Lung (tissue), 12 donors: ENCODE measurements around the gene EHD1. TPM values are rescaled to one million over a fixed set of nuclear protein-coding genes. Genes with fewer than 3 reads are reported as not detected.

ENCODE experiments used
- ATAC-seq: fragments of 200-7000 bp; cut with Tn5 transposase; one replicate; pipeline ENCODE4 v1.9.1; 2020; ENCODE audit warnings: moderate number of reproducible peaks; ENCODE audit not compliant: insufficient read depth, low FRiP score
- DNase-seq, 3 donors: peaks; one replicate each; pipeline ENCODE4 v3.0.0-alpha.2; 2013 to 2017
- H3K27ac ChIP-seq, 2 donors: one replicate each; pipeline ENCODE4 v1.5.1; 2013; ENCODE audit warnings: mild to moderate bottlenecking in 2 of 2, moderate library complexity in 2 of 2, control low read depth in 1 of 2, inconsistent platforms in 1 of 2, low read depth in 1 of 2, low read length in 1 of 2
- H3K27me3 ChIP-seq, 3 donors: one replicate each; pipeline ENCODE4 v1.5.1; 2013; ENCODE audit warnings: low read length in 2 of 3; ENCODE audit not compliant: control insufficient read depth in 3 of 3, insufficient read depth in 3 of 3
- H3K36me3 ChIP-seq, 4 donors: one replicate each; pipeline ENCODE4 v1.5.1; 2013; ENCODE audit warnings: low read length in 4 of 4, mild to moderate bottlenecking in 1 of 4, moderate library complexity in 1 of 4; ENCODE audit not compliant: control insufficient read depth in 4 of 4, insufficient read depth in 4 of 4
- H3K4me1 ChIP-seq, 5 donors: one replicate each; pipeline ENCODE4 v1.5.1; 2013; ENCODE audit warnings: low read length in 5 of 5, mild to moderate bottlenecking in 2 of 5, moderate library complexity in 1 of 5; ENCODE audit not compliant: control insufficient read depth in 5 of 5, insufficient read depth in 5 of 5
- H3K4me3 ChIP-seq: one replicate; pipeline ENCODE4 v1.5.1; 2013; ENCODE audit warnings: mild to moderate bottlenecking, control low read depth, moderate library complexity
- H3K9ac ChIP-seq, 2 donors: one replicate each; pipeline ENCODE4 v1.5.1; 2013; ENCODE audit warnings: low read length in 2 of 2, control low read depth in 1 of 2; ENCODE audit not compliant: insufficient read depth in 1 of 2
- H3K9me3 ChIP-seq, 4 donors: one replicate each; pipeline ENCODE4 v1.5.1; 2013; ENCODE audit warnings: low read length in 3 of 4, mild to moderate bottlenecking in 1 of 4, moderate library complexity in 1 of 4; ENCODE audit not compliant: control insufficient read depth in 4 of 4, insufficient read depth in 3 of 4
- WGBS, 2 donors: extraction: QIAGEN DNeasy Blood & Tissue Kit; methylation state at CpG; one replicate each; pipeline ENCODE4 v1.1.7; 2013; 5-methylcytosine and 5-hydroxymethylcytosine counted together
- polyA plus RNA-seq, 2 donors: library from polyadenylated mRNA; stranded (reverse); fragments of 200-250 nt; gene quantifications; one replicate each; pipeline ENCODE4 v1.2.1, GENCODE V29; 2013
- total RNA-seq, 2 donors: library from RNA; depleted of rRNA in 1 of 2; stranded (reverse); fragments of >200 nt in 1 of 2; gene quantifications; one replicate each; pipeline ENCODE4 v1.2.1, GENCODE V29; 2014 to 2021
- TF ChIP-seq, protein P1 (sequence below): IDR thresholded peaks from 2 replicates; pipeline ENCODE4 v1.5.1; 2012; ENCODE audit warnings: mild to moderate bottlenecking; ENCODE audit errors: control extremely low read depth, extremely low read depth
- donor health status: control.
- donor health status: control.
- donor health status: Bipolar disorder and iron deficiency.
- donor health status: healthy.
- donor health status: DM: yes; HTN: yes; CAD: no.

Gene EHD1
- total and polyA plus RNA-seq, 4 donors = 42.1 to 144 (median 105) TPM

DNA sequence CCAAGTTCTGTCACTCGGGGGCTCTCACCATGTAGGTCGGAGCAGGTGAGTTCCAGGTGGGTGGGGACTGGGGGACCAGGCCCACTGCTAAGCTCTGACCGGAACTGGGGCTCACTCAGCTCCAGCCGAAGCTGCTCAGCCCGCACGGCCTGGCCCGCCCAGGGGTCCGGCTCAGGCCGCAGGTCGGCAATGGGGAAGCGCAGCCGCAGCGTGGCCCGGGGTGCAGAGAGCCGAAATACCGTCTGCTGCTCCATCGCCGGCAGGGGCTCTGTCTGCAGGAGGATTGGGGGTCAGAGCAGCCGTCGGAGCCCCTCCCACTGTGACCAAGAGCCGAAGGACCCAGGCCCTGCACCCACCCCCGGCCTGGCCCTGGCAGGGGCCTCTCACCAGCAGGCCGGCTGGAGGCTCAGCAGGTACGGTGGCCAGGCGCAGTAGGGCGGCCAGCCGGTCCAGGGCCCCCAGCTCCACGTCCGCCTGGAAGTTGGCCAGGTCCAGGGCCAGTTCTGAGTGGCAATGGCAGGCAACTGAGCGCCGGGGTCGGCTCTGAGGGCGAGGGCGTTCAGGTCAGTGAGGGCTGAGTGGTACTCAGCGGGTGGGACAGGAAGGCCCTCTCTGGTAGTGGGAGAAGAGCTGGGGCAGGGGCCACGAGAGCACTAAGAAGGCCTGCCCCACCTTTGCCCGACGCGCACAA, 31.4 kb upstream of the EHD1 start:
- Histone ChIP-seq H3K36me3 (peaks cover 4 to 88% (median 20%) of the 10 kb centered on the region in 4 donors), H3K4me3 (no peak overlapping the region), H3K9me3 (no peaks in the 10 kb centered on the region), H3K27ac (no peak overlapping the region), H3K27me3 (no peaks in the 10 kb centered on the region), H3K9ac (no peak overlapping the region), H3K4me1 (no peaks in the 10 kb centered on the region)
- TF ChIP-seq, protein P1, sequence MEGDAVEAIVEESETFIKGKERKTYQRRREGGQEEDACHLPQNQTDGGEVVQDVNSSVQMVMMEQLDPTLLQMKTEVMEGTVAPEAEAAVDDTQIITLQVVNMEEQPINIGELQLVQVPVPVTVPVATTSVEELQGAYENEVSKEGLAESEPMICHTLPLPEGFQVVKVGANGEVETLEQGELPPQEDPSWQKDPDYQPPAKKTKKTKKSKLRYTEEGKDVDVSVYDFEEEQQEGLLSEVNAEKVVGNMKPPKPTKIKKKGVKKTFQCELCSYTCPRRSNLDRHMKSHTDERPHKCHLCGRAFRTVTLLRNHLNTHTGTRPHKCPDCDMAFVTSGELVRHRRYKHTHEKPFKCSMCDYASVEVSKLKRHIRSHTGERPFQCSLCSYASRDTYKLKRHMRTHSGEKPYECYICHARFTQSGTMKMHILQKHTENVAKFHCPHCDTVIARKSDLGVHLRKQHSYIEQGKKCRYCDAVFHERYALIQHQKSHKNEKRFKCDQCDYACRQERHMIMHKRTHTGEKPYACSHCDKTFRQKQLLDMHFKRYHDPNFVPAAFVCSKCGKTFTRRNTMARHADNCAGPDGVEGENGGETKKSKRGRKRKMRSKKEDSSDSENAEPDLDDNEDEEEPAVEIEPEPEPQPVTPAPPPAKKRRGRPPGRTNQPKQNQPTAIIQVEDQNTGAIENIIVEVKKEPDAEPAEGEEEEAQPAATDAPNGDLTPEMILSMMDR = no peak
- ATAC-seq (no peak), DNase-seq (no peak)
- WGBS, 2 donors = 92 to 97% methylated on average over 38 to 39 of the region's 39 CpGs

DNA sequence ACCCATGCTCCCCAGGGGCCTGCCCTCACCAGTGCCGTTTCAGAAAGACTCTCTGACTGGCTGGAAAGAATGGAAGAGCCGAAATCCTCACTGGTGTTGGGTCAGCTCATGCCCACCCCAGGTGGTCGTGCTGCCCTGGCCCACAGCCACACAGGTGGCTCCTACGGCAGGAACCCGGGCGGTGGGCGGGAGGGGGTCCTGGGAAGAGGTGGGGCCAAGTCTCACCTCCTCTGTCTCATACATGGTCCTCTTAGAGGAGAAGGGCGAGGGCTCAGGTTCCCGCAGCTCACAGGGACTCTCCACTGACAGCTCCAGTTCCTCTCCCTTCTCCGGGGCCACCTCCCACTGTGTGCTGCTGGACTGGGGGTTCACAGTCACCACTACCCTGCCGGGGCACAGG, 30.3 kb upstream of the EHD1 start:
- Histone ChIP-seq H3K36me3 (peaks cover 4 to 82% (median 20%) of the 10 kb centered on the region in 4 donors), H3K4me1 (no peaks in the 10 kb centered on the region), H3K9me3 (no peaks in the 10 kb centered on the region), H3K4me3 (no peak overlapping the region), H3K9ac (no peak overlapping the region), H3K27me3 (no peaks in the 10 kb centered on the region), H3K27ac (no peak overlapping the region)
- DNase-seq (no peak), ATAC-seq (no peak)
- WGBS, 2 donors = 94 to 95% methylated on average over 11 of the region's 11 CpGs
- TF ChIP-seq, protein P1 = no peak

DNA sequence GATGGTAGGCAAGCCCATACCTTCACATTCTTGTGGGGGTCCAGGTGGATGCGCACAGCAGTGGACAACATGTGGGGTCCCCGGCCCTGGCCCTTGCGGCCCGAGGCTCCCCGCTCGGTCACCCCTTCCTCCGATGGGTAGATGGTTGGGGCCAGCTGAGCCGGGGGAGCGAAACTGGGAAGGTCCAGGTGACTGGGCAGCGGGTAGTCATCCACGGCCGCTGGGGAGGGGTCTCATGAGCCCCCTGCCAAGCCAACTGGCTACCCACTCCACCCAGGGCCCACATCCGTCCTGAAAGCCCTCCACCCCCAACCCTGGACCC, 27.9 kb upstream of the EHD1 start:
- no peak overlapping the region for H3K4me3 ChIP-seq
- DNase-seq = no peak
- H3K36me3 ChIP-seq = peaks cover 10 to 85% (median 21%) of the 10 kb centered on the region in 4 donors
- TF ChIP-seq, protein P1 = no peak
- no peak overlapping the region for H3K27ac ChIP-seq
- no peaks in the 10 kb centered on the region for H3K9me3 ChIP-seq
- H3K4me1 ChIP-seq = no peaks in the 10 kb centered on the region
- no peaks in the 10 kb centered on the region for H3K27me3 ChIP-seq
- no peak for ATAC-seq
- 96 to 98% methylated on average over 12 to 13 of the region's 13 CpGs for WGBS, 2 donors
- H3K9ac ChIP-seq = no peak overlapping the region
